Fibroblast of the aortic adventitia (primary cell): ENCODE data around the gene POLL. TPM values are rescaled to one million over a fixed set of nuclear protein-coding genes. Genes with fewer than 3 reads are reported as not detected.

ENCODE experiments used
- DNase-seq: peaks from one replicate; pipeline ENCODE4 v3.0.0-alpha.2; 2010; ENCODE audit warnings: low read depth
- H3K4me3 ChIP-seq: 2 replicates; pipeline ENCODE4 v1.5.1; 2011; ENCODE audit warnings: low read depth, mild to moderate bottlenecking, control low read depth, low read length, moderate library complexity
- total RNA-seq: library from RNA; depleted of rRNA; stranded (reverse); fragments of >200 nt; gene quantifications from 2 replicates; pipeline ENCODE4 v1.2.3, GENCODE V29; 2012; ENCODE audit warnings: low replicate concordance
- TF ChIP-seq, protein P1 (sequence below): IDR thresholded peaks from 2 replicates; pipeline ENCODE4 v1.5.1; 2011; ENCODE audit warnings: mild to moderate bottlenecking, low read length, control low read depth, inconsistent platforms; ENCODE audit not compliant: insufficient read depth

POLL gene
- total RNA-seq, 1 donor: 11.1 TPM

DNA sequence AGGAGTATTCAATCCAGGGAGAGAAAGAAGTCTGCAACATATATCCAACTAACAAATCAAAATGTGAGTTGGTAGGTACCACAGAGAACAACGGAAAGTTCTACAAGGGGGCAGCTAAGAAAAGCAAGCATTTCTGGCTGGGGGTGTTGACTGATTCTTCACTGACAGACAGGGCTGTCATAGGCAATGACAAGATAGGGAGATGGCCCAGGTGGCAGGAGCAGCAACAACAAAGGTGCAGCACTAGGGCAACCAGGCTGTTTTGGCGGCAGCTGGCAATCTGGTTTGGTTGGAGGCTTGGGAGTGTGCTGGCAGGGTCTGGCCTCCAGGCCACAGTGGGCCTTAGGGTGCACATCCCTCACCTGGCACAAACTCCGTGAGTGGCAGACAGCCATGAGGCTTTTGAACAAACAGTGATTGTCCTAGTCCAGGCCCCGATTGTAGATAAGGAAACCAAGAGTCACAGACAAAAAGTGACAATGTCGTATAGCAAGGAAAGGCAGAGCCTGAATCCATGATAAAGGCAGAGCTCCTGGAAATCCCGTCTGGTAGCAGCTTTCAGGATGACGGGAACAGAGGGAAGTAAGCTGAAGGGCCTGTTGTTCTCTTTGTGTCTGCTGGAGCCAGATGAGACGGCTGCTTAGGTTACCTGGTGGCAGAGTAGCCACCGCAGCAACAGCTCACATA, 28.5 kb upstream of the POLL start:
- no peak for DNase-seq
- TF ChIP-seq, protein P1, sequence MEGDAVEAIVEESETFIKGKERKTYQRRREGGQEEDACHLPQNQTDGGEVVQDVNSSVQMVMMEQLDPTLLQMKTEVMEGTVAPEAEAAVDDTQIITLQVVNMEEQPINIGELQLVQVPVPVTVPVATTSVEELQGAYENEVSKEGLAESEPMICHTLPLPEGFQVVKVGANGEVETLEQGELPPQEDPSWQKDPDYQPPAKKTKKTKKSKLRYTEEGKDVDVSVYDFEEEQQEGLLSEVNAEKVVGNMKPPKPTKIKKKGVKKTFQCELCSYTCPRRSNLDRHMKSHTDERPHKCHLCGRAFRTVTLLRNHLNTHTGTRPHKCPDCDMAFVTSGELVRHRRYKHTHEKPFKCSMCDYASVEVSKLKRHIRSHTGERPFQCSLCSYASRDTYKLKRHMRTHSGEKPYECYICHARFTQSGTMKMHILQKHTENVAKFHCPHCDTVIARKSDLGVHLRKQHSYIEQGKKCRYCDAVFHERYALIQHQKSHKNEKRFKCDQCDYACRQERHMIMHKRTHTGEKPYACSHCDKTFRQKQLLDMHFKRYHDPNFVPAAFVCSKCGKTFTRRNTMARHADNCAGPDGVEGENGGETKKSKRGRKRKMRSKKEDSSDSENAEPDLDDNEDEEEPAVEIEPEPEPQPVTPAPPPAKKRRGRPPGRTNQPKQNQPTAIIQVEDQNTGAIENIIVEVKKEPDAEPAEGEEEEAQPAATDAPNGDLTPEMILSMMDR: no peak
- no peak overlapping the region for H3K4me3 ChIP-seq

GRCh38 chr10:101615525-101616116, 27.6 kb upstream of the POLL start:
- TF ChIP-seq, protein P1: no peak
- DNase-seq: no peak
- H3K4me3 ChIP-seq: no peak overlapping the region

GRCh38 chr10:101614663-101615524, 26.8 kb upstream of the POLL start:
- TF ChIP-seq, protein P1: no peak
- DNase-seq: no peak
- H3K4me3 ChIP-seq: no peak overlapping the region

GRCh38 chr10:101613646-101614045, 25.6 kb upstream of the POLL start:
- DNase-seq: no peak
- TF ChIP-seq, protein P1: no peak
- no peak overlapping the region for H3K4me3 ChIP-seq

DNA sequence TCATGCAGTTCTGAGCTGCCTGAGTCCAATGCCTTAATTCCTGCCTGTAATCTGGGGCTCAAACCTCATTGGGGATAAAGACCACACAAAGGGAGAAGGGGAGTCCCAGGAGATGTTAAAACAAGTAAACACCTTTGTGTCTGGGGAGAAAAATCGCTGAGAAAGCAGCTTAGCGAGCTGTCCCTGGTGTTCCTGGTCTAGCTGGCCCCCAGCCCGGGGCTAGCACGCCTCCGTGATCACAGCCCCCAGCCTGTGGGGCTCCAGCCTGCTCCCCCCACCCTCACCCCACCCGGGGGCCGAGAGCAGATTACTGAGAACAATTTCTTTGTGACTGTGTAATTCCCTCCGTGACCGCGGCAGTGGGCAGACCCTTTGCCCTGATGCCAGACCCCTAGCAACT, 24.8 kb upstream of the POLL start:
- TF ChIP-seq, protein P1: no peak
- no peak overlapping the region for H3K4me3 ChIP-seq
- no peak for DNase-seq

DNA sequence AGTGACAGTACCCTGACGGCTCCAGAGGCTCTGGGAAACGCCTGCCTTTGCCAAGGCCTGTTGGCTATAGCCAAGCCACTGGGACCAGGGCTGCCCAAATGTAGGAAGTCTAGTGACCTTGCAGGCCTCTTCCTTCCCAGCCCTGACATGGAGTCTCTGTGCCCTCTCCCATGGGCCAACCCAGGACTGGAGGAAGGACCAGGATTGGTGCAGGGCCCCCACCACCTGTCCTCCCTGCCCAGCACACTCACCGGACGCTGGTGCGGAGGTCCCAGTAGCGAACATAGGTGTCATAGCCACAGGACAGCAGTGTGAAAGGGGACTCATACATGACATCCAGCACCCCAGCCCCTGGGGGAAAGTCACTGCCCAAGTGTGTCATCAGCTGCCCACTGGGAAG, 24.0 kb upstream of the POLL start:
- no peak overlapping the region for H3K4me3 ChIP-seq
- TF ChIP-seq, protein P1: no peak
- no peak for DNase-seq
